Cardiac fibroblast (primary cell): ENCODE measurements around the gene ZNF787.
A peak's percentile ranks its signal among the peaks of the same experiment; 100 is the strongest.

Source experiments
- DNase-seq, 2 donors: peaks; one replicate each; pipeline versions ENCODE4 v3.0.0 to v3.0.0-alpha.2; 2010; ENCODE audit warnings: low read depth in 2 of 2
- H3K4me3 ChIP-seq, 2 donors: replicated peaks in 1 of 2; 1 replicate in 1 of 2; 2 replicates in 1 of 2; pipeline ENCODE4 v1.5.1; 2011; ENCODE audit warnings: low read depth in 2 of 2, low read length in 2 of 2, mild to moderate bottlenecking in 2 of 2, moderate library complexity in 1 of 2
- TF ChIP-seq, protein P1 (sequence below): IDR thresholded peaks from one replicate; pipeline ENCODE4 v1.5.1; 2011; ENCODE audit warnings: low read depth, mild to moderate bottlenecking, low read length, inconsistent platforms

The ZNF787 gene

DNA sequence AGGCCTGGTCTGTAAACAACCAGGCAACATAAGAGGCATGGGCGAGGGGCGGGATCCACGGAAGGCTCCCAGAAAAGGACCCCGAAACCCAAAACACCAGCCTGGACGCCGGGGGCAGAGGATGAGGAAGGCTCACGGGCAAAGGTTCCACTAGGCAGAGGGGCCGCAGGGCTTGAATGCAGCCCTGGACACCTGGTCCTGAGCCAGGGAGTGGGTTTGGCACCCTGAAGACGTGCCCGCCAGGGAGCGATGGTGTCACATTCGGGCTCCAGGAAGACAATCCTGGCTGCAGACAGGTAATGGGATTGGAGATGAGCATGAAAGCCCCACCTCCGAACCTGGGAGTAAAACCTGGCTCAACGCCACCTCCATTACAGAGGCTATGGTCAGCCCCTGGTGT lies 31.8 kb downstream of the ZNF787 start:
- TF ChIP-seq, protein P1, sequence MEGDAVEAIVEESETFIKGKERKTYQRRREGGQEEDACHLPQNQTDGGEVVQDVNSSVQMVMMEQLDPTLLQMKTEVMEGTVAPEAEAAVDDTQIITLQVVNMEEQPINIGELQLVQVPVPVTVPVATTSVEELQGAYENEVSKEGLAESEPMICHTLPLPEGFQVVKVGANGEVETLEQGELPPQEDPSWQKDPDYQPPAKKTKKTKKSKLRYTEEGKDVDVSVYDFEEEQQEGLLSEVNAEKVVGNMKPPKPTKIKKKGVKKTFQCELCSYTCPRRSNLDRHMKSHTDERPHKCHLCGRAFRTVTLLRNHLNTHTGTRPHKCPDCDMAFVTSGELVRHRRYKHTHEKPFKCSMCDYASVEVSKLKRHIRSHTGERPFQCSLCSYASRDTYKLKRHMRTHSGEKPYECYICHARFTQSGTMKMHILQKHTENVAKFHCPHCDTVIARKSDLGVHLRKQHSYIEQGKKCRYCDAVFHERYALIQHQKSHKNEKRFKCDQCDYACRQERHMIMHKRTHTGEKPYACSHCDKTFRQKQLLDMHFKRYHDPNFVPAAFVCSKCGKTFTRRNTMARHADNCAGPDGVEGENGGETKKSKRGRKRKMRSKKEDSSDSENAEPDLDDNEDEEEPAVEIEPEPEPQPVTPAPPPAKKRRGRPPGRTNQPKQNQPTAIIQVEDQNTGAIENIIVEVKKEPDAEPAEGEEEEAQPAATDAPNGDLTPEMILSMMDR = no peak
- H3K4me3 ChIP-seq = no peak overlapping the region
- no peak for DNase-seq

DNA sequence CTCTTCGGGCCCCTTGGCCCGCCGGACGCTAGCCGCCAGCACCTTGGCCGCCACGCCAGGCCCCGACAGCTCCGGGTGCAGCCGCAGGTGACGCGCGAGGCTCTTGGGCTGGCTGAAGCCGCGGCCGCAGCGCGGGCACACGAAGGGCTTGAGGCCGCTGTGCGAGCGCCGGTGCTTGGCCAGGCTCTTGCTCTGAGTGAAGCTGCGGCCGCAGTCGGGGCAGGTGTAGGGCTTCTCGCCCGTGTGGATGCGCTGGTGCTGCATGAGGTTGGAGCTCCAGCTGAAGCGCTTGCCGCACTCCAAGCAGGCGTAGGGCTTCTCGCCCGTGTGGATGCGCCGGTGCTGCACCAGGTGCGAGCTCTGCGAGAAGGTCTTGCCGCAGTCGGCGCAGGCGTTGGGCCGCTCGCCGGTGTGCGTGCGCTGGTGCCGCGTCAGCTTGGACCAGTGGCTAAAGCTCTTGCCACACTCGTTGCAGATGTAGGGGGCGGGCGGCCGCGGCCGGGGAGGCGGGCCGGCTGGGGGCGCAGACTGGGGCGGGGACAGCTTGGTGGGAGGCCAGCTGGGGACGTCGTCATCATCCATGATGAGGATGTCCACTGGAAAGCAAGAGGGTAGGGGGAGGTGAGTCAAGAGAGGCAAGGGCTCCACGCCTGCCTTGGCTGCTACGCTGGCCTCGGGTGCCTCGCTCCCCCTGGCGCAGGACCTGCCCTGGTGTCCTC lies 32.4 kb downstream of the ZNF787 start:
- DNase-seq = no peak
- TF ChIP-seq, protein P1 = no peak
- no peak overlapping the region for H3K4me3 ChIP-seq

DNA sequence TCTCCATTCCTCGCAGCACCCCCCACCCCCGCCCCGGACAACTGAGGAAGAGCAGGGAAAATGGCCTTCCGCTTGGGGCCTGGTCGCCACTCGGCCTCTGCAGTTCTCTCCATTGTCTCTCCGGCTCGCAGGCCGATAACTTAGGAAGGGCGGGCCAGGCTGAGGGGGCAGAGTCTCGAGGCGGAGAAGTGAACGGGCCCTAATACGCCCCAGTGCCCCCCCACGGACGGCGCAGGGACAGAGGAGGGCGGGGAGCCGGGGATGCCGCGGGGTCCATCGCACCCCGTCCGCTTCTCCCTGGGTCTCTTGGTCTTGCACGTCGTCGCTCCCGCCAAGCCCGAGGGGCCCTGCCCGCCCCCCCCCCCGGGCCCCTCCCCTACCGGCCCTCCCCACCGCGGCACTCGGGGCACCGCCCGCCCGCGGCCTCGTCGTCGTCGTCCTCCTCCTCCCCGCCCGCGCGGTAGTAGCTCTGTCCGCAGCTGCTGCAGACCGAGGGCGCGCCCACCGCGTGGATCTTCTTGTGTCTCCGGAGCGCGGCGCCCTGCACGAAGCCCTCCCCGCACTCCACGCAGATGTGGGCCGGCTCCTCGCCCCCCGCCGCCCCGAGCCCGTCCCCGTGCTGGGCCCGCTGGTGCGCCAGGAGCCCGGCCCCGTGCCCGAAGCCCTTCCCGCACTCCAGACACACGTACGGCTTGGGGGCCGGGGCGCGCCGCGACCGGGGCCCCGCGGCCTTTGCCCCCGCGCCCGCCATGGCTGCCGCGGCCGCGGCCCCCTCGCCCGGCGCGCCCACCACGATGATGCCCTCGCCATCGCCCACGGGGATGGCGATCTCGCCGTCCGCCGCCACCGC lies 33.2 kb downstream of the ZNF787 start:
- TF ChIP-seq, protein P1 = no peak
- H3K4me3 ChIP-seq = no peak overlapping the region
- DNase-seq = no peak

DNA sequence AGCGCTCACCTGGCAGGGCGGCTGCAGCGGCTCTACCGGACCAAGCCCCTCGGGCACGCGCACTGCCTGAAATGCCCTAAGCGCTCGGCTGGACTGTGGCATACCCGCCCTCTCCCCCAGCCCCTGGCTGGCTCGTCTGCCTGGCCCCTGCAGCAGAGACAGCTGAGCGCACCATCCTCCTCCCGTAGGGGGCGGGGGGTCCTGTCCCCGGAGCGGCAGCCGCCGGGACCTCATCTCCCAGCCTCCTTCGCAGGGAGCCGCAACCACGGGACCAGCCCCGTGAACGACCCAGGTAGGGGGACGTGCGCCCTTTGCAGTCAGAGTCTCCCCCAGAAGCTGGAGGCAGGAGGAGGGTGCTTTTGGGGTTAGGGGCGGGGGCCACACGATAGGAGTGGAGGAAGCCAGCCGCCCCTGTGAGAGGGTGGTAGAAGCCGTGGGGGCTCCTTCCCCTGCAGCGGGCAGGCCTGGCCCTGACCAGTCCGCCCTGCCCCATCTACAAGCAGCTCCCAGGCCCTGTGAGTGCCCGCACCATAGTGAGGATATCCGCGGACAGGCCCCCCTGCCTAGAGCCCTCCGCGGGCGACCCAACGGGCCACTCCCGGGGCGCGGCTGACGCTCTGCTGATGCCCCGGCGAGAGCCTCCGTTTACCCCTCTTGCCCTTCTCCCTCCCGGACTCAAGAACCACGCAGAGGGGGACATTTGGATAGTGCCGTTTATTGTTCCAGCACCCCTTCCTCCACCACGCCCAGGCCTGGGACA lies 34.2 kb downstream of the ZNF787 start:
- no peak for DNase-seq
- TF ChIP-seq, protein P1 = no peak

DNA sequence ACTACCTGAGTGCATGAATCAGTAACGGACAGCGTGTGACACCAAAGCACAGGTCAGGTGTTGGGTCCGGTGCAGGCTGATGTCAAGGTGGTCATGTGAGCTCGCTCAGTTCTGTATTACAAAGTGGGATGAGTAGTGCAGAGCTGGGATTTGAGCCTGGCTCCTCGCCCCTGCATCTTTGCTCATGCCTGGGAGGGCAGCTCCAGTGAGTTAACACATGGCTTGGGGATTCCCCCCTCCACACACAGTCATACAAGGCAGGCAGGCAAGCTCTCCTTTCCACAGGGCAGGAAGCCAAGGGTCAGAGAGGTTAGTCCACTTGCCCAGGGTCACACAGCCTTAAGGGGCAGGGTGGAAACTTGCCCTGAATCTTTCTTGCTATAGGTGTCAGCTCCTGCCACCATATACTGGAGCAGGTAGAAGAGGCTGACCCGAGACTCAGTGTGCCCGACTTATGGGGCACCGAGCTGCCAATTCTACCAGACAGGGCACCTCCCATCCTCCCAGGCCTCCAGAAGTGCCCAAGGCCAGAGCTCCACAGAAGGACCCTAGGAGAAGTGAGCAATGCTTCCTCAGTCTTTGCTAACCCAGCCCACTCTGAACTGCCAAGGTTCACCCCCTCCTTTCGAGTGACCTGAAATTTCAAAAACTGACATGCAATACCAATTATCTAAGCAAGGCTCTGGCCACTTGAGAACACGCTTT lies 35.4 kb downstream of the ZNF787 start:
- peak in 1 of 2 donors; percentile 40 for DNase-seq
- TF ChIP-seq, protein P1 = no peak
- no peak overlapping the region for H3K4me3 ChIP-seq

More for the DNA sequence above, 34.2 kb downstream of the ZNF787 start:
- H3K4me3 ChIP-seq = no peak overlapping the region
